Gastrocnemius medialis (tissue), 4 donors: Measurements from ENCODE around the gene WNT2.

Experiments
- CTCF ChIP-seq, 5 experiments: fragments of 450-650 bp in 3 of 5; fragments of 200-600 bp in 2 of 5; sonication (generic) in 2 of 5; IDR thresholded peaks in 4 of 5; conservative IDR thresholded peaks in 1 of 5; 1 replicate in 4 of 5; 2 replicates in 1 of 5; pipeline ENCODE4 v1.5.1; 2016 to 2019; ENCODE audit warnings: antibody characterized with exemption in 5 of 5, mild to moderate bottlenecking in 3 of 5, moderate library complexity in 3 of 5
- POLR2A ChIP-seq, 2 donors: fragments of 450-650 bp; IDR thresholded peaks; one replicate each; pipeline ENCODE4 v1.6.1; 2017; ENCODE audit warnings: antibody characterized with exemption in 2 of 2, mild to moderate bottlenecking in 2 of 2, moderate library complexity in 2 of 2

GRCh38 chr7:117323851-117324711 lies 1.2 kb upstream of the WNT2 start:
- no peak for TF ChIP-seq CTCF (IDR thresholded peaks at IDR 0.05 in 4 of 5, conservative IDR thresholded peaks at IDR 0.05 in 1 of 5)
- no peak for TF ChIP-seq POLR2A (IDR thresholded peaks at IDR 0.05)
